Heart right ventricle (tissue), 16 donors: ENCODE results near the gene RPL36AL. TPM values are rescaled to one million over a fixed set of nuclear protein-coding genes. Genes with fewer than 3 reads are reported as not detected.

Experiments
- ATAC-seq, 8 donors: fragments of 200-7000 bp; cut with Tn5 transposase; one replicate each; pipeline ENCODE4 v1.9.1; 2020; ENCODE audit warnings: mild to moderate bottlenecking in 8 of 8, moderate library complexity in 8 of 8, moderate number of reproducible peaks in 1 of 8
- DNase-seq, 2 donors: peaks; one replicate each; pipeline ENCODE4 v3.0.0-alpha.2; 2020
- H3K27ac ChIP-seq, 10 donors: fragments of 200-600 bp; sonication (generic) in 2 of 10; one replicate each; pipeline versions ENCODE4 v1.5.0 to v1.8.0; 2020 to 2022; ENCODE audit warnings: mild to moderate bottlenecking in 3 of 10
- H3K27me3 ChIP-seq, 7 donors: fragments of 200-600 bp; one replicate each; pipeline ENCODE4 v1.8.0; 2021 to 2022; ENCODE audit warnings: mild to moderate bottlenecking in 2 of 7
- H3K36me3 ChIP-seq, 9 donors: fragments of 200-600 bp; sonication (generic) in 1 of 9; one replicate each; pipeline versions ENCODE4 v1.5.0 to v1.8.0; 2020 to 2022; ENCODE audit warnings: mild to moderate bottlenecking in 2 of 9
- H3K4me1 ChIP-seq, 9 donors: fragments of 200-600 bp; sonication (generic) in 1 of 9; one replicate each; pipeline versions ENCODE4 v1.5.0 to v1.8.0; 2020 to 2022; ENCODE audit warnings: mild to moderate bottlenecking in 4 of 9
- H3K4me3 ChIP-seq, 10 donors: fragments of 200-600 bp; sonication (generic) in 2 of 10; one replicate each; pipeline versions ENCODE4 v1.5.0 to v1.8.0; 2020 to 2022; ENCODE audit warnings: mild to moderate bottlenecking in 7 of 10, moderate library complexity in 2 of 10
- H3K9me3 ChIP-seq, 11 donors: fragments of 200-600 bp in 10 of 11; sonication (generic) in 2 of 11; one replicate each; pipeline versions ENCODE4 v1.5.0 to v1.8.0; 2013 to 2022; ENCODE audit warnings: mild to moderate bottlenecking in 2 of 11, control low read depth in 1 of 11, moderate library complexity in 1 of 11
- WGBS, 2 donors: extraction: QIAGEN DNeasy Blood & Tissue Kit; methylation state at CpG; one replicate each; pipeline ENCODE4 v1.1.7; 2013; ENCODE audit warnings: inconsistent platforms in 1 of 2; 5-methylcytosine and 5-hydroxymethylcytosine counted together
- intact Hi-C, 10 donors: fragments of 100-400 bp; cut with DNase I; formaldehyde crosslinking; loops; one replicate each; pipeline versions ENCODE4 v1.11.1 to v1.14.2; 2022
- polyA plus RNA-seq, 2 donors: library from polyadenylated mRNA; stranded (reverse); fragments of 200-250 nt; gene quantifications; one replicate each; pipeline ENCODE4 v1.2.3, GENCODE V29; 2013
- total RNA-seq, 10 donors: library from RNA; stranded (reverse); fragmentation: NEBNext Ultra II Directional in 3 of 10; extraction: Animal tissue kit (Norgen Biotek cat#: 25700) in 3 of 10; gene quantifications; one replicate each; pipeline versions ENCODE4 v1.2.1 to v1.2.4, GENCODE V29; 2021 to 2023
- TF ChIP-seq, protein P1 (sequence below), 9 donors: fragments of 200-600 bp; sonication (generic) in 2 of 9; IDR thresholded peaks; one replicate each; pipeline versions ENCODE4 v1.5.0 to v1.8.0; 2021 to 2022; ENCODE audit warnings: antibody characterized with exemption in 9 of 9, mild to moderate bottlenecking in 5 of 9, moderate library complexity in 1 of 9
- donor health status: Arrhythmogenic right ventricular cardiomyopathy.
- donor health status: ischemic (EF 13 %, LVEDD 7.1; RV severe dilation, severe dysfunction).
- donor health status: healthy with polysubstance abuse.
- donor health status: DM: no; HTN: yes; CAD: no.
- donor health status: DM: no; HTN: no; CAD: no.
- donor health status: ischemic (EF 25% LVEDD 6.9; RV normal size, moderate dysfunction).
- donor health status: ischemic (EF 25% LVEDD 5.7; RV mildly dilated, moderate dysfunction).
- donor health status: healthy.
- donor health status: DM: yes; HTN: yes; CAD: no.
- donor health status: Ischemic cardiomyopathy.
- donor health status: ischemic (EF 35%, LVEDD 5.7; RV mildly dilated, moderate dysfunction).
- donor health status: nonischemic (EF 11% LVEDD 7.7; RV severe dilation, severe dysfunction).
- donor health status: DM: yes; HTN: yes; CAD: no.
- donor health status: PGD.
- donor health status: ischemic (EF 29% LVEDD 5.4; RV normal size, mild dysfunction).
- donor health status: nonischemic (EF 23%, LVEDD 6.1; RV moderate dilation, normal function).

RPL36AL gene
- total and polyA plus RNA-seq, 12 donors, result 103 to 562 (median 128) TPM

DNA sequence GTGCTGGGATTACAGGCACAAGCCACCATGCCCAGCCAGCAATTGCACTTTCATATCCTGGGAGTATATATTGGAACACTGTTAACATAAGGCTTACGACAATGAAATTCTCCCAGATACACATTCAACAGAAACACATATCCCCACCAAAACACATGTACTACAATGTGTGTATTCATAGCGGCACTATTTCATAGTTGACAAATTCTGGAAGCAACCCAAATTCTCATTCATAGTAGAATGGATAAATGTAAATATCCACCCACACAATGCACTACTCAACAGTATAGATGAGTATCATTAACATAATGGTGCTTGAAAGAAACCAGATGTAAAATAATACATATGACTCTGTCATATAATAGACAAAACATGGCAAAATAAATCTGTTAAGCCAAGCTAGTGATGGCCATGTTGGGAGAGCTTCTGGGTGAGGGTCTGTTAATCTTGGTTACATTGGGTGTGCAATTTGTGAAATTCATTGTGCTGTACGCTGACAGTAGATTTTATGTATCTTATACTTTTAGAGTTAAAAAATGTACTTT, 17.2 kb upstream of the RPL36AL start:
- H3K27me3 ChIP-seq, result no peaks in the 10 kb centered on the region

DNA sequence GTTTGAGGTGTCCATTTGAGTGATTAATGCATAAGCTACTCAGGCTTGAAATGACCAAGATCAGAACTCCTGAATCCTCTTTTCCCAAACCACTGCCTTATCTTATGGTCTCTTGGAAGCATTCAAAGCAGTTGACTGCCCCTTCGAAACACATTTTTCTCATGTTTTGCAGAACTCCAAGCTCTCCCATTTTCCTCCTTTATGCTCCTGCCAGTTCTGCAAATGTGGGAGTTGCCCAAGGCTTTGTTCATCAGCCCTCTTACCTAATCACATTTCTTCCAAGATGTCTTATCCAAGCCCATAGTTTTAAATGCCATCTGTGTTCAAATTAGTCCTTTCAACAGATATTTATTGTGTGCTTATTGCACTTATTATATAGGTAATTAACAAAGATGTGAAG, 16.4 kb upstream of the RPL36AL start:
- no peak overlapping the region for H3K27ac ChIP-seq
- peaks cover 12 to 65% (median 37%) of the 10 kb centered on the region in 9 donors for H3K4me1 ChIP-seq
- no peak overlapping the region for H3K4me3 ChIP-seq
- TF ChIP-seq, protein P1, sequence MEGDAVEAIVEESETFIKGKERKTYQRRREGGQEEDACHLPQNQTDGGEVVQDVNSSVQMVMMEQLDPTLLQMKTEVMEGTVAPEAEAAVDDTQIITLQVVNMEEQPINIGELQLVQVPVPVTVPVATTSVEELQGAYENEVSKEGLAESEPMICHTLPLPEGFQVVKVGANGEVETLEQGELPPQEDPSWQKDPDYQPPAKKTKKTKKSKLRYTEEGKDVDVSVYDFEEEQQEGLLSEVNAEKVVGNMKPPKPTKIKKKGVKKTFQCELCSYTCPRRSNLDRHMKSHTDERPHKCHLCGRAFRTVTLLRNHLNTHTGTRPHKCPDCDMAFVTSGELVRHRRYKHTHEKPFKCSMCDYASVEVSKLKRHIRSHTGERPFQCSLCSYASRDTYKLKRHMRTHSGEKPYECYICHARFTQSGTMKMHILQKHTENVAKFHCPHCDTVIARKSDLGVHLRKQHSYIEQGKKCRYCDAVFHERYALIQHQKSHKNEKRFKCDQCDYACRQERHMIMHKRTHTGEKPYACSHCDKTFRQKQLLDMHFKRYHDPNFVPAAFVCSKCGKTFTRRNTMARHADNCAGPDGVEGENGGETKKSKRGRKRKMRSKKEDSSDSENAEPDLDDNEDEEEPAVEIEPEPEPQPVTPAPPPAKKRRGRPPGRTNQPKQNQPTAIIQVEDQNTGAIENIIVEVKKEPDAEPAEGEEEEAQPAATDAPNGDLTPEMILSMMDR (IDR thresholded peaks at IDR 0.05), result no peak
- DNase-seq, result no peak
- ATAC-seq, result no peak
- 80 to 82% methylated on average over 1 of the region's 1 CpG for WGBS, 2 donors
- H3K27me3 ChIP-seq, result no peaks in the 10 kb centered on the region
- peaks cover 0 to 42% (median 0%) of the 10 kb centered on the region in 9 donors for H3K36me3 ChIP-seq
- H3K9me3 ChIP-seq, result no peaks in the 10 kb centered on the region
- intact Hi-C loops, result loop anchor here in 9 of 10 donors (5.0 to 10.0 kb wide), 8 partner anchors 48 to 228 kb away; partner anchors contain the start of genes KLHDC2 (in 3 of the 9), POLE2 (in 2 of the 9), KLHDC1 (in 1 of the 9) and NEMF (in 1 of the 9)

More for the DNA sequence above, 17.2 kb upstream of the RPL36AL start:
- Histone ChIP-seq H3K9me3 (no peaks in the 10 kb centered on the region), H3K4me3 (no peak overlapping the region), H3K27ac (no peak overlapping the region), H3K36me3 (peaks cover 0 to 42% (median 0%) of the 10 kb centered on the region in 9 donors), H3K4me1 (peaks cover 8 to 65% (median 35%) of the 10 kb centered on the region in 9 donors)
- intact Hi-C loops, result loop anchor here in 9 of 10 donors (5.0 to 10.0 kb wide), 8 partner anchors 47 to 227 kb away; partner anchors contain the start of genes KLHDC2 (in 3 of the 9), POLE2 (in 2 of the 9), KLHDC1 (in 1 of the 9) and NEMF (in 1 of the 9)
- TF ChIP-seq, protein P1 (IDR thresholded peaks at IDR 0.05), result no peak
- no peak for DNase-seq
- no peak for ATAC-seq
- WGBS, 2 donors, result 93 to 97% methylated on average over 3 of the region's 3 CpGs

DNA sequence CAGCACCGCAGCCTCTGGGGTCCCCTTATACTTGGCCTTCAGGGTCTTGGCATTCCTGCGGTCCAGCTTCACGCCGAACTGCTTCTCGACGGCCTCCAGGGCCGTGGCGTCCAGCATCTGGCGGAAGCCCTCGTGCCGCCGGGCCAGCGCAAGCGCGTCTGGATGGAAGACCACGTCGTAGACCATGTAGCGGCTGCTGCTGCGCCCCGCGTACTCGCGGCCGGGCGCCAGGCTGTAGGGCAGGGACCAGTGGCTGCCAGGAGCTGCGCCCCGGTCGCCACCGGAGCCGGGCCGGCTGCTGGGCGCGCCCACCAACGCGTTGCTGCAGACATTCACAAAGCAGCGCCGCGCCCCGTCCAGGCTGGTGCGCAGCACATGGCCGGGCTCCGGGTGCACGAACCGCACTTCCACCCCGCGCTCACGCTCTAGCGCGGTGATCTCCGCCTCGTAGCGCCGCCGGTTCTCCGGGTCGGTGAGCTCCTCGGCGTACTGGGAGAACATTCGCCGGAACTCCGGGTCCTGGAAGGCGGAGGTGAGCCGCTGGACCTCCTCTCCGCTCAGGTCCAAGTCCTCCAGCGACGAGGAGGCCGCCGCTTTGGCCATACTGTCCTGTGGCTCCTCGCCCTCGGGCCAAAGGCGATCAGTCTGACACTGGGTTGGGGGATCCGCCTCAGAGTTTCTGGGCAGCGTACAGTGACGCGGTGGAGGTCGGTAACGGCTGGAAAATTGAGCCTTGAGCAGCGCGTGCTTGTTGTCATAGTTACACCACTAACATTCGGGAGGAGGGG, 14.3 kb upstream of the RPL36AL start, which contains the start of gene DNAAF2:
TSS of gene DNAAF2 (minus strand) at position 698 of the 788 bp plus-strand sequence. CDS start at position 603, 95 bp downstream.
- intact Hi-C loops, result loop anchor here (2.0 to 10.0 kb wide), 12 partner anchors 50 to 230 kb away; partner anchors contain the start of genes KLHDC1 (in 6 of the 10), KLHDC2 (in 6 of the 10), POLE2 (in 3 of the 10) and NEMF (in 1 of the 10)
- H3K36me3 ChIP-seq, result peaks cover 0 to 34% (median 0%) of the 10 kb centered on the region in 9 donors
- H3K4me1 ChIP-seq, result peaks cover 8 to 65% (median 43%) of the 10 kb centered on the region in 9 donors
- TF ChIP-seq, protein P1 (IDR thresholded peaks at IDR 0.05), result peak in 1 of 9 donors; percentile 5
- H3K4me3 ChIP-seq, result peak within 1 kb of the TSS; percentile 69 to 98 (median 88)
- peak; percentile 50 to 72 (median 54) for ATAC-seq
- no peaks in the 10 kb centered on the region for H3K9me3 ChIP-seq
- H3K27me3 ChIP-seq, result no peaks in the 10 kb centered on the region
- DNase-seq, result peak; percentile 59 to 62
- WGBS, 2 donors, result 0% methylated on average over 78 to 80 of the region's 80 CpGs
- H3K27ac ChIP-seq, result peak within 1 kb of the TSS; percentile 84 to 99 (median 96)
